SK-N-SH (cell line): Measurements from ENCODE around the gene OSBPL7.

Source experiments
- EP300 ChIP-seq, 2 experiments: IDR thresholded peaks; 2 replicates each; pipeline versions ENCODE4 v1.4.0 to v1.6.1; 2012; ENCODE audit warnings: borderline replicate concordance in 1 of 2, low read depth in 1 of 2, low read length in 1 of 2
- EZH2phosphoT487 ChIP-seq: fragments of 200-600 bp; sonication (generic); IDR thresholded peaks from 2 replicates; pipeline ENCODE4 v1.6.1; 2017; ENCODE audit warnings: low read depth, mixed run types, mild to moderate bottlenecking, antibody characterized with exemption, moderate library complexity, borderline replicate concordance
- GABPA ChIP-seq: IDR thresholded peaks from 2 replicates; pipeline ENCODE4 v1.4.0; 2012; ENCODE audit warnings: low read depth, mild to moderate bottlenecking
- NFIC ChIP-seq: IDR thresholded peaks from 2 replicates; pipeline ENCODE4 v1.4.0; 2012; ENCODE audit warnings: borderline replicate concordance
- POLR2AphosphoS5 ChIP-seq: IDR thresholded peaks from 2 replicates; pipeline ENCODE4 v1.6.1; 2012; ENCODE audit warnings: low read depth, low read length
- SMC3 ChIP-seq: IDR thresholded peaks from 2 replicates; pipeline ENCODE4 v1.6.1; 2012; ENCODE audit warnings: low read depth, low read length, improper control_type of control experiment
- YY1 ChIP-seq: IDR thresholded peaks from 2 replicates; pipeline ENCODE4 v1.4.0; 2012; ENCODE audit warnings: low read depth, mild to moderate bottlenecking
- TF ChIP-seq, protein P1 (sequence below): fragments of 200-600 bp; sonication (generic); IDR thresholded peaks from 2 replicates; pipeline ENCODE4 v1.6.1; 2017; ENCODE audit warnings: antibody characterized with exemption, mild to moderate bottlenecking, moderate library complexity
- TF ChIP-seq, protein P2 (sequence below): fragments of 150-350 bp; IDR thresholded peaks from 2 replicates; pipeline ENCODE4 v1.6.1; 2017; ENCODE audit warnings: antibody characterized with exemption, low read length, low read depth, borderline replicate concordance
- TF ChIP-seq, protein P3 (sequence below): IDR thresholded peaks from 2 replicates; pipeline ENCODE4 v1.4.0; 2012; ENCODE audit warnings: low read depth, borderline replicate concordance

DNA sequence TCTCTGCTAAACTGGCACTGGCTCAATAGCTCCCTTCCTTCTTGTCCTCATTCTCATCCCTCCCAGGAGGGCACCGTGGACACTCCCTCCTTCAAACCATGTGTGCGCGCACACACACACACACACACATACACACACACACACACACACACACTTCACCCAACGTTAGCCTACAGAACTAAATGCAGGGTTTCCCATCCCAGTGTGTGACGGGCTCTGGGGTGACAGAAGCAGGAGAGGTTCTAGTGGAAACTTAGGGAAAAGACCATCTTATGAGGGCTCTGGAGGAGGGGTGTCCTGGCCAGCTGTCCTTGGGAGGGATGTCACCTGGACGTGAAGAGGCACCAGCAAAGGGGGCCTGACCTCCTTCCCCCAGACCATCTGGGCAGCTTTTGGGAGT lies 19.7 kb downstream of the OSBPL7 start:
- TF ChIP-seq, protein P1, sequence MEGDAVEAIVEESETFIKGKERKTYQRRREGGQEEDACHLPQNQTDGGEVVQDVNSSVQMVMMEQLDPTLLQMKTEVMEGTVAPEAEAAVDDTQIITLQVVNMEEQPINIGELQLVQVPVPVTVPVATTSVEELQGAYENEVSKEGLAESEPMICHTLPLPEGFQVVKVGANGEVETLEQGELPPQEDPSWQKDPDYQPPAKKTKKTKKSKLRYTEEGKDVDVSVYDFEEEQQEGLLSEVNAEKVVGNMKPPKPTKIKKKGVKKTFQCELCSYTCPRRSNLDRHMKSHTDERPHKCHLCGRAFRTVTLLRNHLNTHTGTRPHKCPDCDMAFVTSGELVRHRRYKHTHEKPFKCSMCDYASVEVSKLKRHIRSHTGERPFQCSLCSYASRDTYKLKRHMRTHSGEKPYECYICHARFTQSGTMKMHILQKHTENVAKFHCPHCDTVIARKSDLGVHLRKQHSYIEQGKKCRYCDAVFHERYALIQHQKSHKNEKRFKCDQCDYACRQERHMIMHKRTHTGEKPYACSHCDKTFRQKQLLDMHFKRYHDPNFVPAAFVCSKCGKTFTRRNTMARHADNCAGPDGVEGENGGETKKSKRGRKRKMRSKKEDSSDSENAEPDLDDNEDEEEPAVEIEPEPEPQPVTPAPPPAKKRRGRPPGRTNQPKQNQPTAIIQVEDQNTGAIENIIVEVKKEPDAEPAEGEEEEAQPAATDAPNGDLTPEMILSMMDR: no peak
- TF ChIP-seq EP300 (IDR thresholded peaks at IDR 0.05; ENCODE audit: borderline replicate concordance in 1 of 2, low read depth in 1 of 2, low read length in 1 of 2) (no peak), EZH2phosphoT487 (no peak), YY1 (no peak), NFIC (no peak), POLR2AphosphoS5 (no peak), GABPA (no peak), SMC3 (no peak)
- TF ChIP-seq, protein P2, sequence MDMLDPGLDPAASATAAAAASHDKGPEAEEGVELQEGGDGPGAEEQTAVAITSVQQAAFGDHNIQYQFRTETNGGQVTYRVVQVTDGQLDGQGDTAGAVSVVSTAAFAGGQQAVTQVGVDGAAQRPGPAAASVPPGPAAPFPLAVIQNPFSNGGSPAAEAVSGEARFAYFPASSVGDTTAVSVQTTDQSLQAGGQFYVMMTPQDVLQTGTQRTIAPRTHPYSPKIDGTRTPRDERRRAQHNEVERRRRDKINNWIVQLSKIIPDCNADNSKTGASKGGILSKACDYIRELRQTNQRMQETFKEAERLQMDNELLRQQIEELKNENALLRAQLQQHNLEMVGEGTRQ: no peak
- TF ChIP-seq, protein P3, sequence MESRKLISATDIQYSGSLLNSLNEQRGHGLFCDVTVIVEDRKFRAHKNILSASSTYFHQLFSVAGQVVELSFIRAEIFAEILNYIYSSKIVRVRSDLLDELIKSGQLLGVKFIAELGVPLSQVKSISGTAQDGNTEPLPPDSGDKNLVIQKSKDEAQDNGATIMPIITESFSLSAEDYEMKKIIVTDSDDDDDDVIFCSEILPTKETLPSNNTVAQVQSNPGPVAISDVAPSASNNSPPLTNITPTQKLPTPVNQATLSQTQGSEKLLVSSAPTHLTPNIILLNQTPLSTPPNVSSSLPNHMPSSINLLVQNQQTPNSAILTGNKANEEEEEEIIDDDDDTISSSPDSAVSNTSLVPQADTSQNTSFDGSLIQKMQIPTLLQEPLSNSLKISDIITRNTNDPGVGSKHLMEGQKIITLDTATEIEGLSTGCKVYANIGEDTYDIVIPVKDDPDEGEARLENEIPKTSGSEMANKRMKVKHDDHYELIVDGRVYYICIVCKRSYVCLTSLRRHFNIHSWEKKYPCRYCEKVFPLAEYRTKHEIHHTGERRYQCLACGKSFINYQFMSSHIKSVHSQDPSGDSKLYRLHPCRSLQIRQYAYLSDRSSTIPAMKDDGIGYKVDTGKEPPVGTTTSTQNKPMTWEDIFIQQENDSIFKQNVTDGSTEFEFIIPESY: no peak
